ENCODE results near the gene ABHD17A. TPM values are rescaled to one million over a fixed set of nuclear protein-coding genes. Genes with fewer than 3 reads are reported as not detected.

The ABHD17A gene
- total and polyA plus RNA-seq, 9 donors: 55.7 to 73.5 (median 59.0) TPM

DNA sequence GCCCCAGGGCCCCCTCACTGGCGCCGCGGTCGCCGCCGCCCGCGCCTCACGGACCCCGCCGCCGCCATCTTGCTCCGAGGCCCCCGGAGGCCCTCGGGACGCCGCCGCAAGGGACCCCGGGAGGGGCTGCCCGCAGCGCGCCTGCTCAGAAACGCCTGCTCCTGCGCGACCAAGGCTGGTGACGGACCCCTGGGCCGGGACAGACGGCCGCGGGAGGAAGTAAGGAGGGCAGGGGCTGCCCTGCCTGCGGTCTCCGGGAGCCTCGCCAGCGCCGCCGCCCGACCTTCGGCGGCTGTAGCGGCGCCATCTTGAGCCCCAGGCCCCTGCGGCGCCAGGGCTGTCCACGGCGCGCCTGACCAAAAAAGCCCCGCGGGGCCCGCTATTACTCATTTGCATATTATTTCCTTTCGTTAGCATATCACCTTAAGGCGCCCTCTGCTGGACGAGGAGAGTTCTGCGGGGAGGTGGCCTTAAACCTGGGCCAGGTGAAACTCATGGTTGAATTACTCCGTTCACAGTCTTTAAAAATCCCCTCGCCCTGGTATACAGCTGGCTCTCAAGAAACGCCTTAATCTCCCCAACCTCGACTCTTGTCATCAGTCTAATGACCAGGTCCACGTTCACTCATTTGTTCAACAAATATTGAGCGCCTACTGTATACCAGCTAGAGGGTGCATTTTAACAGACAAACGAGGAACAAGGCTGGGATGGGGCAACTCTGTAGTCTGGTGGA is 36.7 kb downstream of the ABHD17A start, which contains the start of gene REXO1:
Gene REXO1 (minus strand): TSS at position 85 of the 733 bp plus-strand sequence. CDS start 125 bp downstream, outside the sequence.
- peak within 1 kb of the TSS; percentile 97 for H3K27ac ChIP-seq (ENCODE audit: low read length)
- peaks cover 18% of the 10 kb centered on the region for H3K36me3 ChIP-seq (ENCODE audit: control insufficient read depth, insufficient read depth, low read length)
- peak; percentile 98 for DNase-seq
- WGBS (ENCODE audit: insufficient coverage): under 1% methylated on average over 58 of the region's 60 CpGs
- peak within 1 kb of the TSS; percentile 93 for H3K4me3 ChIP-seq (ENCODE audit: low read length)
- no peaks in the 10 kb centered on the region for H3K27me3 ChIP-seq (ENCODE audit: control insufficient read depth, insufficient read depth, low read length)
- H3K4me1 ChIP-seq (ENCODE audit: control insufficient read depth, insufficient read depth, low read length): peaks cover 61% of the 10 kb centered on the region
- H3K9me3 ChIP-seq (replicated peaks; ENCODE audit: control insufficient read depth, low read depth, low read length): no peaks in the 10 kb centered on the region

DNA sequence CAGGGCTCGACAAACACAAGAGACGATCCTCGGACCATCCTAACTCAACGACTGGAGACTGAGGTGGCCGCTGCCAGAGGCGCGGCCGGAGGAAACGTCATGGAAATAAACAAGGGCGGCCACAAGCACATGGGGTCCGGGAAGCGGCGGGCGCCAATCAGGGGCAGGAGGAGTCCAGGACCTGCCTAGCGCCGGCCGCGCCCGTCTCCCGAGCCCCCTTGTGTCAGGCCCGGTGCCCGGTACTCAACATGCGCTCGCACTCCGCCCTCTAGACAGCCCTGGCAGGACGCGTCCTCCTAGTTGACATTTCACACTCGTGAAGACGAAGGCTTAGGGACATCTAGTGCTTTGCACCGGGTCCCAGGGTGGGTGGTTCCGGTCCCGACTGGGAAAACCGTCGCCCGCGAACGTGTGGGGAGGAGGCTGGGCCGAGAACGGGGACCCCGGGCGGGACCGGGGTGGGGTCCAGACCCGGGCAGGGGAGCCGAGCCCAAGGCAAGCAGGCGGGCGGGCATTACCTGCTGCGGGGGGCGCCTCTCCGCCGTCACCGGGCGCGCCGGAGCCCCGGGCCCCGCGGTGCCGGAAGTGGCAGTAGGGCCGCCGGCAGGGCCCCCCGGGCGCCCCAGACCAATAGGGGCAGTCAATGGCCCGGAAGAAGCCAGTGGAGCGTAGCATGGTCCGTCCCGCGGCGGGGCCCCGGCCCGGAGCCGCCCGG is 37.5 kb downstream of the ABHD17A start:
- H3K9me3 ChIP-seq (replicated peaks; ENCODE audit: control insufficient read depth, low read depth, low read length): no peaks in the 10 kb centered on the region
- H3K27me3 ChIP-seq (ENCODE audit: control insufficient read depth, insufficient read depth, low read length): no peaks in the 10 kb centered on the region
- WGBS (ENCODE audit: insufficient coverage): under 1% methylated on average over 72 of the region's 72 CpGs
- peak; percentile 73 for DNase-seq
- H3K27ac ChIP-seq (ENCODE audit: low read length): peak overlapping the region; percentile 97
- H3K4me1 ChIP-seq (ENCODE audit: control insufficient read depth, insufficient read depth, low read length): peaks cover 63% of the 10 kb centered on the region
- H3K36me3 ChIP-seq (ENCODE audit: control insufficient read depth, insufficient read depth, low read length): peaks cover 20% of the 10 kb centered on the region
- H3K4me3 ChIP-seq (ENCODE audit: low read length): peak overlapping the region; percentile 93

DNA sequence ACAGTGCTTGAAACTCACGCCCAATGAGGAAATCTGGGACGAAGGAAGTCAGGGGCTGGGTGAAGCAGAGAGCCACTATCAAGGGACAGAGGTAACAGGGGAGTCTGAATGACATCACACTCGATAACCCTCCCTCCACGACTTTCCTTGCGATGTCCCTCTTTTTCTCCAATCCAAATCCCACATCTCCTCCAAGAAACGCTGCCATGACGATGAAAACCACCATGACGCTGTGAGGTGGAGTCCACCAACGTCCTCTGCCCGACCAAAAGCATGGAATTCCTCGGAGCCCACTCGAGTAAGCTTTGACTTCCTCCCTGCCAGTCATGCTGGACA is 38.0 kb downstream of the ABHD17A start:
- H3K27ac ChIP-seq (ENCODE audit: low read length): peak overlapping the region; percentile 74
- H3K27me3 ChIP-seq (ENCODE audit: control insufficient read depth, insufficient read depth, low read length): no peaks in the 10 kb centered on the region
- peaks cover 60% of the 10 kb centered on the region for H3K4me1 ChIP-seq (ENCODE audit: control insufficient read depth, insufficient read depth, low read length)
- H3K9me3 ChIP-seq (replicated peaks; ENCODE audit: control insufficient read depth, low read depth, low read length): no peaks in the 10 kb centered on the region
- H3K4me3 ChIP-seq (ENCODE audit: low read length): peak overlapping the region; percentile 93
- DNase-seq: no peak
- 8% methylated on average over 10 of the region's 12 CpGs for WGBS (ENCODE audit: insufficient coverage)
- peaks cover 20% of the 10 kb centered on the region for H3K36me3 ChIP-seq (ENCODE audit: control insufficient read depth, insufficient read depth, low read length)

DNA sequence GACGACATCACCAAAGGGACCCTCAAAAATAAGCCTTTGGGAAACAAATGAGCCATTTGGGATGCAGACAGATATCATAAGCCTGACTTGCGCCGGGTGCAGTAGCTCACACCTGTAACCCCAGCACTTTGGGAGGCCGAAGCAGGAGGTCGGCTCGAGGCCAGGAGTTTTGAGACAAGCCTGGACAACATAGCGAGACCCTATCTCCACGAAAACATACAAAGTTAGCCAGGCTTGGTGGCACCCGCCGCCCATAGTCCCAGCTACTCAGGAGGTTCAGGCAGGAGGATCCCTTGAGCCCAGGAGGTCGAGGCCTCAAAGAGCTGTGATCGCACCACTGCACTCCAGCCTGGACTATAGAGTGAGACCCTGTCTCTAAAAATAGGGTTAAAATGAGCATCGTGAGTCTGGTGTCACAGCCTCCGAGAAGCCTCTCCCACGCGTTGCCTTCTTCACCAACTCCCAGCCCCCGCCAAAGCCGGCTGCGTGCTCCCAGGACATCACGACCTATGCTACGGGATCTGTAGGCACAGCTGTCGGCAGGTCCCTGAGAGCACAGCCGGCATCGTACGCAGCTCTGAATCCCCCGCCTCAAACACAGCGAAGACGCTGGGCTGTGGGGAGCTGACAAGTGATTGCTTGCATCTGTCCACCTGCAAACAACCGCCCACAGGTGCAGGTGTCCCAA is 38.6 kb downstream of the ABHD17A start:
- 73% methylated on average over 29 of the region's 29 CpGs for WGBS (ENCODE audit: insufficient coverage)
- Histone ChIP-seq H3K4me3 (ENCODE audit: low read length) (peak overlapping the region; percentile 93), H3K27me3 (ENCODE audit: control insufficient read depth, insufficient read depth, low read length) (no peaks in the 10 kb centered on the region), H3K9me3 (replicated peaks; ENCODE audit: control insufficient read depth, low read depth, low read length) (no peaks in the 10 kb centered on the region), H3K27ac (ENCODE audit: low read length) (peak overlapping the region; percentile 13), H3K4me1 (ENCODE audit: control insufficient read depth, insufficient read depth, low read length) (peaks cover 58% of the 10 kb centered on the region), H3K36me3 (ENCODE audit: control insufficient read depth, insufficient read depth, low read length) (peaks cover 20% of the 10 kb centered on the region)
- no peak for DNase-seq

DNA sequence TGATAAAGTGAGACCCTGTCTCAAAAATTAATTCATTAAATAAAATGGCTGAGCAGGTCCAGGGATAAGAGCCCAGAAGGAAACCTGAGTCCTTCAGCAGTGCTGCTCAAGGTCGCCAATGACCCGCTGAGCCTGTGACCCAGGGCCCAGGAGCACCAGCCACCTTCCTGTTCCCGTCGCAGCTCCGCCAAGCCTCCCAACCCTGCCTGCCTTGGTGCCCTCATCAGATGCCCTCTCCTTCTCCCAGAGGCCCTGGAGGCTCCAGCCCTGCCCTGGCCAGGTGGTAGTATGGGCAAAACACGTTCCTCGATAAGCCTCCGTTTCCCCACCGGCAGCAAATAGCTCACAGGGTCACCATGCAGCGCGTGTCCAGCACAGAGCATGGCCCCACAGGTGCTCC is 39.7 kb downstream of the ABHD17A start:
- Histone ChIP-seq H3K9me3 (replicated peaks; ENCODE audit: control insufficient read depth, low read depth, low read length) (no peaks in the 10 kb centered on the region), H3K4me1 (ENCODE audit: control insufficient read depth, insufficient read depth, low read length) (peaks cover 64% of the 10 kb centered on the region), H3K4me3 (ENCODE audit: low read length) (no peak overlapping the region), H3K27me3 (ENCODE audit: control insufficient read depth, insufficient read depth, low read length) (no peaks in the 10 kb centered on the region), H3K27ac (ENCODE audit: low read length) (no peak overlapping the region), H3K36me3 (ENCODE audit: control insufficient read depth, insufficient read depth, low read length) (peaks cover 20% of the 10 kb centered on the region)
- WGBS (ENCODE audit: insufficient coverage): 91% methylated on average over 9 of the region's 11 CpGs
- DNase-seq: no peak

DNA sequence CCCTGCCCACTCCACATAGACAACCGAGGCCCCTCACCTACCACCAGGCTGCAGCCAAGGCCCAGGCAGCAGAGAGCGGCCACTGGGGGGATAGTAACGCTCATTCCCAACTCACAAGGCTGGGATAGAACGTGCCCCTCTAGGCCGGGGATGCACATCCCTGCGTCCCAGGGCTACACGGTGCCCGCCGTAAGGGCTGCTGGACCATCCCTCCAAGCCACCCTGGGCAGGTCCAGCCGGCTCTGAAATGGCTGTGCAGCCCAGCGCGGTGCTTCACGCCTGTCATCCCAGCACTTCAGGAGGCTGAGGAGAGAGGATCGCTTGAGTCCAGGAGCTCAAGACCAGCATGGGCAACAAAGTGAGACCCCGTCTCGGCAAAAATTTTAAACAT is 40.2 kb downstream of the ABHD17A start:
- H3K27me3 ChIP-seq (ENCODE audit: control insufficient read depth, insufficient read depth, low read length): no peaks in the 10 kb centered on the region
- H3K4me3 ChIP-seq (ENCODE audit: low read length): no peak overlapping the region
- no peaks in the 10 kb centered on the region for H3K9me3 ChIP-seq (replicated peaks; ENCODE audit: control insufficient read depth, low read depth, low read length)
- peaks cover 69% of the 10 kb centered on the region for H3K4me1 ChIP-seq (ENCODE audit: control insufficient read depth, insufficient read depth, low read length)
- DNase-seq: no peak
- H3K36me3 ChIP-seq (ENCODE audit: control insufficient read depth, insufficient read depth, low read length): peaks cover 20% of the 10 kb centered on the region
- WGBS (ENCODE audit: insufficient coverage): 82% methylated on average over 14 of the region's 16 CpGs
- no peak overlapping the region for H3K27ac ChIP-seq (ENCODE audit: low read length)

DNA sequence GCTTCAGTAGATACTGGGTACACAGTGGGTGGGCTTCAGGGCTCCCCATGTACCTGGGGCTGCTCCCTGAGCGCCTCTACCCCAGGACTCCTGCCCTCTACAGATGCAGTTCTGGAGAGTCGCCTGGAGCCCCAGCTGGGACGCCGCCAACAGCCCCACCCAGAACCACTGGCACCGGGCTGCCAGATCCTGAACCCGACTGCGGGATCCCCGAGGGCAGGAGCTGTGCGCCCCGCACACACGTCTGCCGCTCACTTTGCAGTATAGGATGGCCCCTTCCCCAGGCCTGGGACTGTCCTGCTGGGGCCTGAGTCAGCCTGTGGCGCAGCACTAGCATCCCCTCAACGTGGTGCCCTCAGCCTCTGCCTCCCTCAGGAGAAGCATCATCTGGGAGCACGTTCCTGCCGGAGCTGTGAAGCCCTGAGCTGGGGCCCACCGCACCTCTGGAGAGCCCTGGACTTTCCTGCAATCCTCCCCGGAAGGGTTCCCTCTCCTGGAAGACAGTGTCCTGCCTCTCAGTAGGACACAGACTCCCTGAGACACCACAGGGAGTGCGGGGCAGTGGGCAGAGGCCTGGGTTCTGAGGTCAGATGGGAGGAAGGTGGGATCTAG is 40.7 kb downstream of the ABHD17A start:
- no peaks in the 10 kb centered on the region for H3K27me3 ChIP-seq (ENCODE audit: control insufficient read depth, insufficient read depth, low read length)
- H3K27ac ChIP-seq (ENCODE audit: low read length): no peak overlapping the region
- WGBS (ENCODE audit: insufficient coverage): 73% methylated on average over 18 of the region's 19 CpGs
- peaks cover 74% of the 10 kb centered on the region for H3K4me1 ChIP-seq (ENCODE audit: control insufficient read depth, insufficient read depth, low read length)
- H3K4me3 ChIP-seq (ENCODE audit: low read length): no peak overlapping the region
- H3K9me3 ChIP-seq (replicated peaks; ENCODE audit: control insufficient read depth, low read depth, low read length): no peaks in the 10 kb centered on the region
- peaks cover 23% of the 10 kb centered on the region for H3K36me3 ChIP-seq (ENCODE audit: control insufficient read depth, insufficient read depth, low read length)
- no peak for DNase-seq

DNA sequence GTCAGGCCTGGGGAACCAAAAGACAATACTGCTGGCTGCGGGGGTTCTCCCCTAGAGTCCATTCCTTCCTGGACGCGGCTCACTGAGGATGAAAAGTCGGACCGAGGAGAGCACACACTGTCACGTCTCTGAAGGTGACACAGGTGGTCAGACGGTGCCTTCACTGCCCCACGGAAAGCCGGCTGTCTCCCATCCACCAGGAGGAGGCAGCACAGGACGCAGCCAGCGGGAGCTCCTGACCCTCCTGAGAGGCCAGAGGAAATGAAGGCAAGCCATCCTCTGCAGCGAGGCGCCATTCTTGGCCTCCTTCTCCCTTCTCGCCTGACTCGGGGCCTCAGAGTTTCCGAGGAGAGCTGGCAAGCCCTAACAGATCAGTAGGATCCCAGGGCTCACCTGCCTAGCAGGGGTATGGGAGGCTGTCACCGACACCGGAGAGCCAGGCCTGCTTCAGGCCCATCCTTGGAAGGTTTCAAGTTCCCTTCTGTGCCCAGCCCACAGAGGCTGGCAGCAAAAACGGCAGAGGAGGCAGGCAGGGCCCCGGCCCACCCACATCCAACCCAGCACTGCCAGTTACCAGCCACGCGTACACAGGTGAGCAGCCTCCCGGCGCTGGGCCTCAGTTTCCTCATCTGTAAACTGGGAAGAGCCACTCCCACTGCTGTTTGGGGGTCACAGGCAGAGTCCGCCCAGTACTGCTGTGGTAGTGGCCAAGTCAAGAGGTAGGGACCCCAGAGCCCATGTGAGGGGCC is 41.5 kb downstream of the ABHD17A start:
- no peak overlapping the region for H3K4me3 ChIP-seq (ENCODE audit: low read length)
- no peaks in the 10 kb centered on the region for H3K27me3 ChIP-seq (ENCODE audit: control insufficient read depth, insufficient read depth, low read length)
- peak; percentile 46 for DNase-seq
- peaks cover 74% of the 10 kb centered on the region for H3K4me1 ChIP-seq (ENCODE audit: control insufficient read depth, insufficient read depth, low read length)
- peaks cover 25% of the 10 kb centered on the region for H3K36me3 ChIP-seq (ENCODE audit: control insufficient read depth, insufficient read depth, low read length)
- no peak overlapping the region for H3K27ac ChIP-seq (ENCODE audit: low read length)
- H3K9me3 ChIP-seq (replicated peaks; ENCODE audit: control insufficient read depth, low read depth, low read length): no peaks in the 10 kb centered on the region
- 50% methylated on average over 21 of the region's 25 CpGs for WGBS (ENCODE audit: insufficient coverage)

DNA sequence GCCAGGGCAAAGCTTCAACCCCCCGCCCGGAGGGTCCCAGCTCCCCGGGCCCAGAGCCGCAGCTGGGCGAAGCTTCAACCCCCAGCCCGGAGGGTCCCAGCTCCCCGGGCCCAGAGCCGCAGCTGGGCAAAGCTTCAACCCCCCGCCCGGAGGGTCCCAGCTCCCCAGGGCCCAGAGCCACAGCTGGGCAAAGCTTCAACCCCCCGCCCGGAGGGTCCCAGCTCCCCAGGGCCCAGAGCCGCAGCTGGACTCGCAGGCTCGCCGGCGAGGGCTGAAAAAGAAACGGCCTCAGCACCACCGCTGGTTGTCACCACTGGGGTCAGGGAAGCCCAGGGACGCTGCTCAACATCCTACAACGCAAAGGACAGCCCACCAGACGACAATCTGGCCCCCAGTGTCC is 42.2 kb downstream of the ABHD17A start:
- peaks cover 25% of the 10 kb centered on the region for H3K36me3 ChIP-seq (ENCODE audit: control insufficient read depth, insufficient read depth, low read length)
- H3K4me1 ChIP-seq (ENCODE audit: control insufficient read depth, insufficient read depth, low read length): peaks cover 73% of the 10 kb centered on the region
- no peaks in the 10 kb centered on the region for H3K27me3 ChIP-seq (ENCODE audit: control insufficient read depth, insufficient read depth, low read length)
- WGBS (ENCODE audit: insufficient coverage): 82% methylated on average over 22 of the region's 22 CpGs
- H3K9me3 ChIP-seq (replicated peaks; ENCODE audit: control insufficient read depth, low read depth, low read length): no peaks in the 10 kb centered on the region
- H3K4me3 ChIP-seq (ENCODE audit: low read length): no peak overlapping the region
- peak overlapping the region; percentile 7 for H3K27ac ChIP-seq (ENCODE audit: low read length)
- DNase-seq: no peak

Data from muscle of leg (tissue), 11 donors.